COLO668 (cell line): Measurements from ENCODE around the gene NACA2.
"Not testable (repeated sequence)": the region's sequence is repeated elsewhere in the genome, so short reads cannot be mapped to it uniquely, and the experiment has no call there.

Experiments used
- DNase-seq: peaks from one replicate; lab custom pipeline; 2025; ENCODE audit not compliant: unreplicated experiment; lab: John Stamatoyannopoulos, UW

NACA2 gene

GRCh38 chr17:61579347-61579746 lies 11.7 kb downstream of the NACA2 start:
- no peak for DNase-seq

DNA sequence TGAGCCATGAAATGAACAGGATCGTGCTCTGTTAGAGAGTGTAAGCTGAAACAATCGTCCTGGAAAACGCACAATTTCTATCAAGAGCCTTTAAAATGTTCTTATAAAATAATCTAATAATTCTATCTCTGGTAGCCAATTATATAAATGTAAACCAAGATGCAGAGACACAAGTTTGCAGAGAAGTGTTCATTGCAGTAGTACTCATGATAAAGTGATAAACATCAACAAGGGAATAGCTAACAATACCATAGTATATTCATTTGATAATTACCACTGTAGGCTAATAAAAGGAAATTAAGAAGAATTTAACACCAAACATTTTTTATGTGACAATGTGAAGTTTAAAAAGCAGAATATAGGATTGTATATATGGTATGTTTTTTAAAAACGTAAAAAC lies 12.4 kb downstream of the NACA2 start:
- no peak for DNase-seq

- DNase-seq, result no peak
Observed at GRCh38 chr17:61575983-61576382, 15.0 kb downstream of the NACA2 start.

GRCh38 chr17:61575352-61575975 lies 15.6 kb downstream of the NACA2 start:
- no peak for DNase-seq

DNA sequence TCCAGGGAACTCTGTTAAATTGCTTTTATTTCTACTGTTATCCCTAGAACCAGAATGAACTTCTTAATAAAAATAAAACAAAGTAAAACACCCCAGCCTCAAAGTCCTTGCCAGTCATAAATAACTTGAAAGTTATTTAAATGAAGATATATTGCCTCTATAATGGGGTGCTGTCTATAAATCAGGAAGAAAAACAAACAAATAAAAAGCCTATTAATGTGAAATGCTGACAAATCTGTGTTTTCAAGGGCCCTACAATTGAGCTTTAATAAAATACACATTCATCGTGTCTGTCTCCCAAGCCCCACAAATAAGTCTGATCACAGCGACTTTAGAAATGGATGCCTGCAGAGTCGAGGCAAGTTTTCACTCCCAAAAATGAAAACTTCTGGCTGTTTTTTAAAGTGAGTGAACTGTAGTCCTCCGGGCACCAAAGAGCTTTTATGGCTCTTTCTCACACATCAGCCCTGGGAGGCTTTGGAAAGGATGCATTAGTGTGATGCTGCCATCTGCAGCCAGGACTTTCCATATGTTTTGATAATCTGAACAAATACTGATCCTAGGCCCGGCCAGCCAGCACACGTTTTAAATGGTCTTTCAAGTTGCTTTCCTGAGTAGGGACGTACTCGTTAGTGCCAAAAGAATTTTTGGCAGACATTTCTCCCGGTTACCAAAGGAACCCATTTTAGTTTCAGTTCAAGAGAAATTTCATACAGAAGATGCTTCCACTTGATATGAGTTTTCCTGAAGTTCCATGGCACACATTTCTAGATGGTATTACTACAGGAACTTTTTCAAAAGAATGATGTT lies 16.3 kb downstream of the NACA2 start:
- peak; percentile 26 for DNase-seq

DNA sequence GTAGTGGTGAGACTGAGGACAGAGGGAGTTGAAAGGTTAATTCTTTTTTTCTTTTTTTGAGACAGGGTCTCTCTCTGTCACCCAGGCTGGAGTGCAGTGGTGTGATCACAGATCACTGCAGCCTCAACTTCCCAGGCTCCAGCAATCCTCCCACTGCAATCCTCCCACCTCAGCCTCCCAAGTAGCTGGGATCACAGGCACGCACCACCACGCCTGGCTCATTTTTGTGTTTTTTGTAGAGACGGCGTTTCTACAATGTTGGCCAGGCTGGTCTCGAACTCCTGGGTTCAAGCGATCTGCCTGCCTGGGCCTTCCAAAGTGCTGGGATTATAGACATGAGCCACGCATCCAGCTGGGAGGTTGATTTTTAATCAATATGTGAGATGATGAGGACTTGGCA lies 18.5 kb downstream of the NACA2 start:
- DNase-seq, result not testable (repeated sequence)

- no peak for DNase-seq
Observed at GRCh38 chr17:61571624-61572023, 19.4 kb downstream of the NACA2 start.

DNA sequence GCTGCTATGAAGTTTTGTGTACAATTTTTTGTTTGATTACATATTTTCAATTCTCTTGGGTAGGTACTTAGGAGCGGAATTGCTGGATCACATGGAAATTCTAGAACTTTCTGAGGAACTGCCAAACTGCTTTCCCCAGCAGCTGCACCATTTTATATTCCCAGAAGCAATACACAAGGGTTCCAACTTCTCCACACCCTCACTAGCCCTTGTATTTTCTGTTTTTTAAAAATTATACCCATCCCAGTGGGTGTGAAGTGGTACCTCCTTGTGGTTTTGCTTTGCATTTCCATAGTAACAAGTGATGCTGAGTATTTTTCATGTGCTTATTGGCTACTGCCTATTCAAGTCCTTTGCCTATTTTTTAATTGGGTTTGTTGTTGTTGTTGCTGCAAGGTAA lies 20.9 kb downstream of the NACA2 start:
- no peak for DNase-seq

DNA sequence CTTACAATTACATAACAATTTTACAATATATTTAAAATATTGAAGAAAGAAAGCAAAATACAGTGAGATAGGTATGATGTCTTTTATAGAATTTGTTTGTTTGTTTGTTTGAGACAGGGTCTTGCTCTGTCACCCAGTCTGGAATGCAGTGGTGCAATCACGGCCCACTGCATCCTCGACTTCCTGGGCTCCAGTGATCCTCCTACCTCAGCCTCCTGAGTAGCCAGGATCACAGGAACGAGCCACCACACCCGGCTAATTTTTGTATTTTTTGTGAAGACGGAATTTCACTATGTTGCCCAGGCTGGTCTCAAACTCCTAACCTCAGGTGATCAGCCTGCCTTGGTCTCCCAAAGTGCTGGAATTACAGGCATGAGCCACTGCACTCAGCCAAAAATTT lies 21.5 kb downstream of the NACA2 start:
- not testable (repeated sequence) for DNase-seq

DNA sequence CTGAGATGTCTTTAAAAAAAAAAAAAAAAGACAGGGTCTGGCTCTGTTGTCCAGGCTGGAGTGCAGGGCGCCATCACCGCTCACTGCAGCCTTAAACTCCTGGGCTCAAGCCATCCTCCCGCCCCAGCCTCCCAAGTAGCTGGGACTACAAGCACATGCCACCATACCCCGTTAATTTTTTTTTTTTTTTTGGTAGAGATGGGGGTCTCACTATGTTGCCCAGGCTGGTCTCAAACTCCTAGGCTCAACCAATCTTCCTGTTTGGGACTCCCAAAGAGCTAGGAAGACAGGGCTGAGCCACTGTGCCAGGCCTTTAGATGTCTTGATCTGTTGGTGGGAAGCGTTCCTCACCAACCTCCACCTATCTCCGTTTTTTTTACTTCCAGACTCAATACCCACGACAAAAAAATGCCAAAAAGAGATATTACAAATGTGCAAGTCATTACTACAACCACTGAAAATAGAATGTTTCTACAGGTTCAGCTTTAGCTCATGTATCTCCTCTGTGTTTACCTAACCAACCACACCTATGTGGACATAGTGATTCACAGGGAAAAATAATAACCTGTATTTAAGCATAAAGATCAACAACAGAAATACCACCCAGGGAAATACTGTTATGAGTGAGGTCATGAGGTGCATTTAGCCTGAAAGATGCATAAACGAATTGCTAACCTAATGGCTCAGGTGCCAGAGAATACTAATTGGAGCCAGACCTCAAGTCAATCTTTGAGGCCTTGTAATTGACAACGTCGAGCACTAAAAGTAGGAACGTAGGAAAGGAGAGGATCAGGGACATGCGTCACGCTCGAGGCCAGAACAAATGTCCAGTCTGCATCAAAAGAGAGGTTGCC lies 22.6 kb downstream of the NACA2 start:
- peak; percentile 3 for DNase-seq

DNA sequence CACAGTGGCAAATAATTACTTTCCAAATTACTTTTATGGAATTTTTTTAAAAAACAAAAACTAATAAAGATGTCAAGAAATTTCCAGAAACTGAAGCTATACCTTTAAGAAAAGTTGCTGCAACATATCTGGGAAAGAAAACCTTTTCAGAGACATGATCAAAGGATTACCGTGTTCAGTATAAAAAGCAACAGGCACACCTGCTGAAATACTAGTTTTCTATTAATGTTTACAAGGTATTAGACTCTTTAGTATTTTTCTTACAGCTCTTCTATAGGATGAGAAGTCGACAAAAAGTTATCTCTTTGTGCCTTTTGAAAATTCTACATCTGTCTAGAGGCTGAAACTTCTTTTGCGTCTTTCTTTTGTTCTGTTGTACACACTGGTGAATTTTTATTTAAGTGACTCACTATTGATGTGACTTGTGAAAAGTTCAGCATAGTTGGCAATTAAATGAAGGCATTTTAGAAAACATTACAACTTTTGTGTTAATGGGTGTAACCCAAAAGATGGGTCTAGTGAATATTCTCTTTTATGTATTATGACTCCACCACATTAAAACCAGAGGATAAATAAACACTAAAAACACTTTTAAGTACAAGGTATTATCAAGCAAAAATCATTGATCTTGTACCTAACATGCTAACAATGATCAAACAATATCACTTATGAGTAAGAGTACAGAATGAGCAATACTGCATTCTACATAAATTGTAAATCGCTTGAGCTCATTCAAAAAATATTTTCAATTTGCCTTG lies 23.8 kb downstream of the NACA2 start:
- no peak for DNase-seq

GRCh38 chr17:61566448-61566847 lies 24.6 kb downstream of the NACA2 start:
- not testable (repeated sequence) for DNase-seq

DNA sequence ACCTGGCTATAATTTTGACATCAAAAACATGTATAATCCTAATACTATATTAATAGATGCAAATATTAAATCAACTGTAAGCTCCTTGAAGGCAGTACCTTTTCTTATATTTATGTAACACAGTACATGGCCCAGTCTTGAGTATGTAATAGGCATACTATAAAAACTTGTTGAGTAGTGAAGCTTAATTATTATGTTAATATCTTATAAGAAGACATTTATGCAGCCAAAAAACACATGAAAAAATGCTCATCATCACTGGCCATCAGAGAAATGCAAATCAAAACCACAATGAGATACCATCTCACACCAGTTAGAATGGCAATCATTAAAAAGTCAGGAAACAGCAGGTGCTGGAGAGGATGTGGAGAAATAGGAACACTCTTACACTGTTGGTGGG lies 25.2 kb downstream of the NACA2 start:
- DNase-seq, result not testable (repeated sequence)

DNA sequence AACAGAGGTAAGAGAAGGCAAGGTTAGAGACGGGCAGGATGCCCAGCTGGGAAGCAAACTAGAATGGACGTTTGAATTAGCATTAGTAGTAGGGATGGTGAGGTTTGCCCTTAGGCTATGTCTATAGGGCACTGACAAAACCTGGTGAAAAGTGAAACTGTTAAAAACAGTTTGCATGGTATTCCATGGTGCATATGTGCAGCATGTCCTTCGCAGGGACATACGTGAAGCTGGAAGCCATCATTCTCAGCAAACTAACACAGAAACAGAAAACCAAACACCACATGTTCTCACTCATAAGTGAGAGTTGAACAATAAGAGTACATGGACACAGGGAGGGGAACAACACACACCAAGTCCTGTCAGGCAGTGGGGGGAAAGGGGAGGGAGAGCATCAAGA lies 25.8 kb downstream of the NACA2 start:
- no peak for DNase-seq

- DNase-seq, result no peak
Observed at GRCh38 chr17:61562287-61562686, 28.7 kb downstream of the NACA2 start.

- DNase-seq, result no peak
Observed at GRCh38 chr17:61561354-61561753, 29.7 kb downstream of the NACA2 start.

GRCh38 chr17:61560071-61560470 lies 30.9 kb downstream of the NACA2 start:
- no peak for DNase-seq

- DNase-seq, result no peak
Observed at GRCh38 chr17:61556224-61557188, 34.5 kb downstream of the NACA2 start.

GRCh38 chr17:61555127-61555566 lies 35.9 kb downstream of the NACA2 start:
- no peak for DNase-seq

DNA sequence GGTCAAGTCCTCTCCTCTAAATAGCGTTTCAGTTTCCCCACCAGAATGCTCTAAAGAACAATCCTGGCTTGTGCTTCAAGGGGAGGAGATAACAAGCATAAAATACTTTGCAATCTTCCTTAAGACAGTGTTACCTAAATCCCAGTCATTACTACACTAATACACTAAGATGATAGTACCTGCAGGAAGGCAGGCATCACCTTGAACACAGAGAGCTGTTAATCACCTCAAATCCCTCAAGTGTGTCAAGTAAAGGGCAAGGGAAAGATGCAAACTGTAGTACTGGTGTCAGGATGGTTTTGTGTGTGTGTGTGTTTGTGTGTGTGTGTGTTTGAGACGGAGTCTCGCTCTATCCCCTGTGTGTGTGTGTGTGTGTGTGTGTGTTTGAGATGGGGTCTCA lies 36.8 kb downstream of the NACA2 start:
- no peak for DNase-seq
